SK-N-MC (cell line): ENCODE data around the gene SPTLC3.

Source experiments
- EZH2 ChIP-seq: fragments of 200-600 bp; sonication (generic); IDR thresholded peaks from one replicate; pipeline ENCODE4 v1.6.1; 2017; ENCODE audit warnings: antibody characterized with exemption
- POLR2AphosphoS5 ChIP-seq: IDR thresholded peaks from 2 replicates; pipeline ENCODE4 v1.6.1; 2012; ENCODE audit warnings: mild to moderate bottlenecking, low read depth, low read length, borderline replicate concordance

DNA sequence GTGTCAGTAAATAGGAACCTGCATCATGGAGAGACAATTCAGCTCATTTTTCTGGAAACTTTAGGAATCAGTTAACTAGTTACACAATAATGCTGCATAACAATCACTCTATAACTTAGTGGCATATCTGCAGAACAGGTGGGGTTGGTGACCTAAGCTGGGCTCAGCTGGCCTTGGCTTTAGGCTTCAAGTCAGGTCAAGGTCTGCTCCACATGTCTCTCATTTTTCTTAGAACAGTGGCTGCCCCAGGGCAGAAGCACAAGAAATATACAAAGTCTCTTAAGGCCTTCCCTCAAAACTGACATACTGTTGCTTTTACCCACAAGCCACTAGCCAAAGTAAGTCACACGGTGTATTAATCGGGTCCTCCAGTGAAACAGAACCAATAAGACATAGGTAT lies 198.2 kb downstream of the SPTLC3 start:
- TF ChIP-seq POLR2AphosphoS5: no peak
- no peak for TF ChIP-seq EZH2
